ENCODE measurements around the gene SPAG9. TPM values are rescaled to one million over a fixed set of nuclear protein-coding genes. Genes with fewer than 3 reads are reported as not detected.
A peak's percentile ranks its signal among the peaks of the same experiment; 100 is the strongest.

Gene SPAG9
- total RNA-seq, 6 donors from 2014 or later = 87.5 to 233 (median 152) TPM

GRCh38 chr17:50935221-50935995 is 185.3 kb downstream of the SPAG9 start:
- Histone ChIP-seq H3K27ac (peak overlapping the region in 1 of 4 donors; percentile 2), H3K27me3 (no peaks in the 10 kb centered on the region), H3K36me3 (no peaks in the 10 kb centered on the region), H3K9me3 (no peaks in the 10 kb centered on the region), H3K4me1 (peaks cover 11 to 19% (median 12%) of the 10 kb centered on the region in 4 donors), H3K4me3 (no peak overlapping the region)
- DNase-seq (peak; percentile 80 to 93), ATAC-seq (ENCODE audit: low FRiP score in 2 of 2) (peak; percentile 30 to 79)
- WGBS, 2 donors = 57 to 69% methylated on average over 8 to 16 of the region's 16 CpGs
- TF ChIP-seq POLR2A (IDR thresholded peaks at IDR 0.05) (peak in 1 of 4 donors; percentile 35), POLR2AphosphoS5 (IDR thresholded peaks at IDR 0.05) (peak in 1 of 2 donors; percentile 61), EP300 (IDR thresholded peaks at IDR 0.05) (peak in 3 of 4 donors; percentile 8 to 83 (median 23))
- TF ChIP-seq, protein P1, sequence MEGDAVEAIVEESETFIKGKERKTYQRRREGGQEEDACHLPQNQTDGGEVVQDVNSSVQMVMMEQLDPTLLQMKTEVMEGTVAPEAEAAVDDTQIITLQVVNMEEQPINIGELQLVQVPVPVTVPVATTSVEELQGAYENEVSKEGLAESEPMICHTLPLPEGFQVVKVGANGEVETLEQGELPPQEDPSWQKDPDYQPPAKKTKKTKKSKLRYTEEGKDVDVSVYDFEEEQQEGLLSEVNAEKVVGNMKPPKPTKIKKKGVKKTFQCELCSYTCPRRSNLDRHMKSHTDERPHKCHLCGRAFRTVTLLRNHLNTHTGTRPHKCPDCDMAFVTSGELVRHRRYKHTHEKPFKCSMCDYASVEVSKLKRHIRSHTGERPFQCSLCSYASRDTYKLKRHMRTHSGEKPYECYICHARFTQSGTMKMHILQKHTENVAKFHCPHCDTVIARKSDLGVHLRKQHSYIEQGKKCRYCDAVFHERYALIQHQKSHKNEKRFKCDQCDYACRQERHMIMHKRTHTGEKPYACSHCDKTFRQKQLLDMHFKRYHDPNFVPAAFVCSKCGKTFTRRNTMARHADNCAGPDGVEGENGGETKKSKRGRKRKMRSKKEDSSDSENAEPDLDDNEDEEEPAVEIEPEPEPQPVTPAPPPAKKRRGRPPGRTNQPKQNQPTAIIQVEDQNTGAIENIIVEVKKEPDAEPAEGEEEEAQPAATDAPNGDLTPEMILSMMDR (IDR thresholded peaks at IDR 0.05) = no peak

DNA sequence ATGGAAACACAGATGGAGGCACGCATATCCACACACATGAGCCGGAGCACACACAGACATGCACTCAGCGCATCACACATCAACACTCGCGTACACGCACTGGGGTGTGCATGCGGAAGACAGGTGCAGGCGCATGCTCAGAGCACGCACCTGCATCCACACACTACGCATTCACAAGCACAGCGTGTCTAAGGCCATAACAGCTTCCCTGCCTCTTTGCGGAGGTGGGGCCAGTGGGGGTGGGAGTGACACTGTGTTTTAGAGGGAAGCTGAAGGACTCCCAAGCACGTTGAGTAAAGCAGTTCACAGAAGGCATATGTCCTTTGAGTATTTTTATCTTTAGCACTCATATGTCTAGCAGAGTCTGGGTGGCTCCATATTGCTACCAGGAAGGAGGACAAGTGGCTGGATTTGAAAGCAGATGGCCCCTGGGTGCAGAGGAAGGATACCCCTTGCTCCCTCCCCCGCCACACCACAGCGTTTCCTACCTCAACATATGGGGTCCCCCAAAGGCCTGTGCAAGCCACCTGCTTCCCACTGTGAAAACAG is 185.9 kb downstream of the SPAG9 start:
- TF ChIP-seq POLR2AphosphoS5 (IDR thresholded peaks at IDR 0.05) = no peak
- TF ChIP-seq, protein P1 (IDR thresholded peaks at IDR 0.05) = no peak
- TF ChIP-seq EP300 (IDR thresholded peaks at IDR 0.05) = no peak
- TF ChIP-seq POLR2A (IDR thresholded peaks at IDR 0.05) = no peak
- DNase-seq (no peak), ATAC-seq (ENCODE audit: low FRiP score in 2 of 2) (no peak)
- H3K36me3 ChIP-seq = no peaks in the 10 kb centered on the region
- H3K27ac ChIP-seq = peak overlapping the region in 1 of 4 donors; percentile 2
- no peaks in the 10 kb centered on the region for H3K27me3 ChIP-seq
- WGBS, 2 donors = 84 to 89% methylated on average over 11 to 15 of the region's 15 CpGs
- H3K4me3 ChIP-seq = no peak overlapping the region
- no peaks in the 10 kb centered on the region for H3K9me3 ChIP-seq
- peaks cover 11 to 23% (median 13%) of the 10 kb centered on the region in 4 donors for H3K4me1 ChIP-seq

GRCh38 chr17:50934161-50934560 is 186.5 kb downstream of the SPAG9 start:
- Histone ChIP-seq H3K36me3 (no peaks in the 10 kb centered on the region), H3K9me3 (no peaks in the 10 kb centered on the region), H3K27me3 (no peaks in the 10 kb centered on the region), H3K4me3 (no peak overlapping the region), H3K4me1 (peaks cover 11 to 23% (median 13%) of the 10 kb centered on the region in 4 donors), H3K27ac (no peak overlapping the region)
- no peak for TF ChIP-seq POLR2A (IDR thresholded peaks at IDR 0.05)
- no peak for TF ChIP-seq POLR2AphosphoS5 (IDR thresholded peaks at IDR 0.05)
- TF ChIP-seq EP300 (IDR thresholded peaks at IDR 0.05) = no peak
- TF ChIP-seq, protein P1 (IDR thresholded peaks at IDR 0.05) = no peak
- 89 to 92% methylated on average over 4 of the region's 4 CpGs for WGBS, 2 donors
- ATAC-seq (ENCODE audit: low FRiP score in 2 of 2) (no peak), DNase-seq (no peak)

DNA sequence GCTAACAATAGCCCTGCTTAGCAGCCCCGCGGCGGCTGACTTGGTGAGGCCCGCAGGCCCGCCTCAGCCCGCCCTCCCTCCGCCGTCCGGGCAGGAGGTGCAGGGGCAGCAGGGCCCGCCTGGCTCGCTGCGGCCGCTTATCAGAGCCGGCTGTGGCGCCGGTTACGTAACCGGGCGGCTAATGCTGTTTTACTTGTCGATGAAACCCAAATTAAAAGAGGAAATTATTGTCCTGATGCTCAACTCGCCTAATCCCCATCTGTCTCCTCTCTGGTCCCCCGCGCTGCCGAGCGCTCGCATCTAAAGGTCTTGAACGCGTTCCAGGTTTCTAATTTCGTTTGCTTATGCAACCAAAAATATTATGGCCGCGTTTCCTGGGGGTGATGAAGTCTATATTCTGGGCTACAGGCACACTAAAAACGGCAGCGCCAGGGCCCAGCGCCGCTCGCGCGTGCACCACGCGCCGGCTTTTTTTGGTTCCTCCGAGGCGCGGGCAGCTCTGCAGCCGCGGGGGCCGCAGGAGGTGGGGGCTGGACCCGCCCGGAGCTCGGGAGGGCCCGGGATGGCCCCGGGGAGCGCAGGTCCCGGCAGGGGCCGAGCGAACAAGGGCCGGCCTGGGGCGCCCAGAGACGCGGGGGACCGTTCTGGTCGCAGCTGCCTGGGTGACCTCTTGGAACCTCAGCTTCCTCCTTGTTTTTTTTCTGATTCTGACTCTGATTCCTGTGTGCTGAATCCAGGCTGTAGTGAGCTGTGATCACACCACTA is 189.3 kb downstream of the SPAG9 start:
- peaks cover 11 to 23% (median 13%) of the 10 kb centered on the region in 4 donors for H3K4me1 ChIP-seq
- no peaks in the 10 kb centered on the region for H3K36me3 ChIP-seq
- no peaks in the 10 kb centered on the region for H3K9me3 ChIP-seq
- TF ChIP-seq, protein P1 (IDR thresholded peaks at IDR 0.05) = no peak
- TF ChIP-seq POLR2A (IDR thresholded peaks at IDR 0.05) (peak in 1 of 4 donors; percentile 57), POLR2AphosphoS5 (IDR thresholded peaks at IDR 0.05) (peak in 1 of 2 donors; percentile 48), EP300 (IDR thresholded peaks at IDR 0.05) (no peak)
- DNase-seq = peak; percentile 88 to 94
- H3K27ac ChIP-seq = peak overlapping the region; percentile 86 to 95 (median 91)
- WGBS, 2 donors = 0% methylated on average over 12 to 57 of the region's 62 CpGs
- H3K4me3 ChIP-seq = peak overlapping the region; percentile 17 to 56 (median 48)
- peak; percentile 86 to 94 for ATAC-seq (ENCODE audit: low FRiP score in 2 of 2)
- H3K27me3 ChIP-seq = no peaks in the 10 kb centered on the region

Data from upper lobe of left lung (tissue), 6 donors.